HS-27A (cell line): Measurements from ENCODE around the gene RAPGEF5.

Experiments used
- DNase-seq: peaks from one replicate; pipeline ENCODE4 v3.0.0-alpha.2; 2012; ENCODE audit warnings: low read depth, missing footprints

RAPGEF5 gene

GRCh38 chr7:22256541-22257096, 100.3 kb downstream of the RAPGEF5 start:
- no peak for DNase-seq

GRCh38 chr7:22255834-22256233, 101.1 kb downstream of the RAPGEF5 start:
- DNase-seq: no peak

GRCh38 chr7:22255342-22255741, 101.6 kb downstream of the RAPGEF5 start:
- no peak for DNase-seq

GRCh38 chr7:22252936-22253536, 103.9 kb downstream of the RAPGEF5 start:
- DNase-seq: no peak

- DNase-seq: no peak
Observed at GRCh38 chr7:22252016-22252415, 104.9 kb downstream of the RAPGEF5 start.

- no peak for DNase-seq
Observed at GRCh38 chr7:22251281-22251680, 105.7 kb downstream of the RAPGEF5 start.

- DNase-seq: no peak
Observed at GRCh38 chr7:22250390-22250789, 106.6 kb downstream of the RAPGEF5 start.

GRCh38 chr7:22248111-22248809, 108.7 kb downstream of the RAPGEF5 start:
- no peak for DNase-seq

GRCh38 chr7:22241805-22242390, 115.1 kb downstream of the RAPGEF5 start:
- DNase-seq: no peak

GRCh38 chr7:22240904-22241571, 115.9 kb downstream of the RAPGEF5 start:
- DNase-seq: no peak

GRCh38 chr7:22238354-22239311, 118.3 kb downstream of the RAPGEF5 start:
- DNase-seq: no peak

- no peak for DNase-seq
Observed at GRCh38 chr7:22235134-22235533, 121.8 kb downstream of the RAPGEF5 start.

GRCh38 chr7:22234227-22234626, 122.7 kb downstream of the RAPGEF5 start:
- DNase-seq: no peak

GRCh38 chr7:22231806-22232205, 125.1 kb downstream of the RAPGEF5 start:
- DNase-seq: no peak

- no peak for DNase-seq
Observed at GRCh38 chr7:22231141-22231540, 125.8 kb downstream of the RAPGEF5 start.

- no peak for DNase-seq
Observed at GRCh38 chr7:22230238-22230637, 126.7 kb downstream of the RAPGEF5 start.

GRCh38 chr7:22229148-22229547, 127.8 kb downstream of the RAPGEF5 start:
- no peak for DNase-seq

GRCh38 chr7:22223807-22224206, 133.1 kb downstream of the RAPGEF5 start:
- DNase-seq: no peak

GRCh38 chr7:22220941-22221340, 136.0 kb downstream of the RAPGEF5 start:
- DNase-seq: no peak

- DNase-seq: no peak
Observed at GRCh38 chr7:22219739-22220493, 137.0 kb downstream of the RAPGEF5 start.

- no peak for DNase-seq
Observed at GRCh38 chr7:22219036-22219435, 137.9 kb downstream of the RAPGEF5 start.
